ENCODE measurements around the gene EARS2. TPM values are rescaled to one million over a fixed set of nuclear protein-coding genes. Genes with fewer than 3 reads are reported as not detected.

Gene EARS2
- polyA plus RNA-seq, 1 donor (not counting 4 experiments of a cell fraction or from before 2014, with no cell fraction given), result 32.7 TPM

DNA sequence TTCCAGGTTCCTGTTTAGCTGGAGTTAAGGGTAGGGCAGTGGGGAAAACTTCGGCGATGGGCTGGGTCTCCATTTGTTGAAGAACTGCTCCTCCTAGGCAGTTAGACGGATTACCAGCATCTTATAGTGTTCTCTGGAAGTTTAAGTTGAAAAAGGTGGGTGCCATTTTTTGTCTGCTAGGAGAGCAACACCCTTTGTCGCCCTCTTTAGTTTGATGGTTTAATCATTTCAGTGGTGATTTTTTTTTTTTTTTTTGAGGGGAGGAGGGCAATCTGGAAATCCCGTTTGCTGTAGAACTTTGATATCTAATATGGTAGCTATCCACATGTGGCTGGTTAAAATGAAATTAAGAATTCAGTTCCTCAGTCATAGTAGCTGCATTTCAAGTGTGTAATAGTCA, 4.4 kb upstream of the EARS2 start:
- Histone ChIP-seq H2AFZ (ENCODE audit: control insufficient read depth, low read length) (no peak overlapping the region), H4K20me1 (ENCODE audit: control insufficient read depth, extremely low read depth, insufficient read depth, low read length) (no peaks in the 10 kb centered on the region), H3K4me1 (ENCODE audit: control insufficient read depth, extremely low read depth, insufficient read depth, low read length) (peaks cover 5% of the 10 kb centered on the region), H3K4me2 (ENCODE audit: control insufficient read depth, extremely low read depth, insufficient read depth, low read depth, low read length) (no peak overlapping the region), H3K27me3 (ENCODE audit: control insufficient read depth, extremely low read depth, insufficient read depth, low read length) (no peaks in the 10 kb centered on the region), H3K4me3 (ENCODE audit: control insufficient read depth in 2 of 3, extremely low read depth in 1 of 3, insufficient read depth in 2 of 3, low read depth in 1 of 3, low read length in 3 of 3) (no peak overlapping the region), H3K9ac (ENCODE audit: control insufficient read depth, extremely low read depth, insufficient read depth, low read length) (no peak overlapping the region), H3K36me3 (ENCODE audit: control insufficient read depth in 2 of 2, extremely low read depth in 1 of 2, insufficient read depth in 2 of 2, low read length in 2 of 2) (peaks cover 38 to 43% of the 10 kb centered on the region in 2 experiments), H3K79me2 (ENCODE audit: control insufficient read depth, insufficient read depth, low read length) (peaks cover 34% of the 10 kb centered on the region), H3K9me1 (ENCODE audit: control insufficient read depth, extremely low read depth, insufficient read depth, low read length) (no peaks in the 10 kb centered on the region), H3K9me3 (ENCODE audit: control insufficient read depth, low read depth, low read length) (no peaks in the 10 kb centered on the region), H3K27ac (ENCODE audit: control insufficient read depth, insufficient read depth, low read length) (no peak overlapping the region)
- TF ChIP-seq EZH2 (IDR thresholded peaks at IDR 0.05; ENCODE audit: low read length), result no peak
- TF ChIP-seq CTCF (optimal IDR thresholded peaks at IDR 0.05 in 1 of 3, IDR thresholded peaks at IDR 0.05 in 1 of 3, conservative IDR thresholded peaks at IDR 0.05 in 1 of 3; ENCODE audit: extremely low read depth in 1 of 3, insufficient read depth in 2 of 3, low read length in 3 of 3), result no peak
- dilution Hi-C loops (cut with MboI; ENCODE audit: extremely low pct_ligation_motif_present, low sequenced_read_pairs), result no loop called here
- FAIRE-seq (no peak), DNase-seq (ENCODE audit: low read depth, low spot score) (no peak)

- dilution Hi-C loops (cut with MboI; ENCODE audit: extremely low pct_ligation_motif_present, low sequenced_read_pairs), result no loop called here
- peak overlapping the region; percentile 92 for H3K27ac ChIP-seq (ENCODE audit: control insufficient read depth, insufficient read depth, low read length)
- peaks cover 21 to 26% of the 10 kb centered on the region in 2 experiments for H3K36me3 ChIP-seq (ENCODE audit: control insufficient read depth in 2 of 2, extremely low read depth in 1 of 2, insufficient read depth in 2 of 2, low read length in 2 of 2)
- H3K4me1 ChIP-seq (ENCODE audit: control insufficient read depth, extremely low read depth, insufficient read depth, low read length), result peaks cover 7% of the 10 kb centered on the region
- TF ChIP-seq CTCF (optimal IDR thresholded peaks at IDR 0.05 in 1 of 3, IDR thresholded peaks at IDR 0.05 in 1 of 3, conservative IDR thresholded peaks at IDR 0.05 in 1 of 3; ENCODE audit: extremely low read depth in 1 of 3, insufficient read depth in 2 of 3, low read length in 3 of 3) (no peak), EZH2 (IDR thresholded peaks at IDR 0.05; ENCODE audit: low read length) (no peak)
- DNase-seq (ENCODE audit: low read depth, low spot score), result no peak
- no peaks in the 10 kb centered on the region for H4K20me1 ChIP-seq (ENCODE audit: control insufficient read depth, extremely low read depth, insufficient read depth, low read length)
- peak overlapping the region; percentile 62 for H2AFZ ChIP-seq (ENCODE audit: control insufficient read depth, low read length)
- no peaks in the 10 kb centered on the region for H3K27me3 ChIP-seq (ENCODE audit: control insufficient read depth, extremely low read depth, insufficient read depth, low read length)
- no peaks in the 10 kb centered on the region for H3K9me1 ChIP-seq (ENCODE audit: control insufficient read depth, extremely low read depth, insufficient read depth, low read length)
- FAIRE-seq, result no peak
- peak overlapping the region; percentile 76 to 97 (median 95) for H3K4me3 ChIP-seq (ENCODE audit: control insufficient read depth in 2 of 3, extremely low read depth in 1 of 3, insufficient read depth in 2 of 3, low read depth in 1 of 3, low read length in 3 of 3)
- peak overlapping the region; percentile 96 for H3K4me2 ChIP-seq (ENCODE audit: control insufficient read depth, extremely low read depth, insufficient read depth, low read depth, low read length)
- H3K79me2 ChIP-seq (ENCODE audit: control insufficient read depth, insufficient read depth, low read length), result peaks cover 40% of the 10 kb centered on the region
- no peaks in the 10 kb centered on the region for H3K9me3 ChIP-seq (ENCODE audit: control insufficient read depth, low read depth, low read length)
- H3K9ac ChIP-seq (ENCODE audit: control insufficient read depth, extremely low read depth, insufficient read depth, low read length), result peak overlapping the region; percentile 89
These were observed 891 bp upstream of the EARS2 start for GRCh38 chr16:23557779-23558702.
